ENCODE data around the gene PET100.

Gene PET100

GRCh38 chr19:7598180-7598579, 31.4 kb upstream of the PET100 start:
- Histone ChIP-seq H3K27ac (replicated peaks) (no peak overlapping the region), H3K27me3 (ENCODE audit: insufficient read depth, poor library complexity, severe bottlenecking) (peaks cover 32% of the 10 kb centered on the region), H3K4me3 (replicated peaks; ENCODE audit: insufficient read depth, low read length) (no peak overlapping the region)
- TF ChIP-seq GABPA (IDR thresholded peaks at IDR 0.05; ENCODE audit: low read depth) = no peak
- no peak for TF ChIP-seq REST (IDR thresholded peaks at IDR 0.05; ENCODE audit: insufficient replicate concordance, low read depth)
- no peak for DNase-seq (ENCODE audit: low read depth in 1 of 2, low spot score in 1 of 2)

DNA sequence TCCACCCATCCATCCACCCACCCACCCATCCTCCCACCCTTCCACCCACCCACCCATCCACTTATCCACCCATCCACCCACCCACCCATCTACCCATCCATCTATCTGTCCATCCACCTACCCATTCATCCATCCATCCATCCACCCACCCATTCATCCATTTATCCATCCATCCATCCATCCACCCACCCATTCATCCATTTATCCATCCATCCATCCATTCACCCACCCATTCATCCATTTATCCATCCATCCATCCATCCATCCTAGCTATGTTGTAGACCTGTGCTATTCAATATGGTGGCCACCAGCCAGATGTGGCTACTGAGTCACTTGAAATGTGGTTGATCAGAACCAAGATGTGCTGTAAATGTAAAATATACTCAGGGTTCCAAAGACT, 28.9 kb upstream of the PET100 start:
- peaks cover 18% of the 10 kb centered on the region for H3K27me3 ChIP-seq (ENCODE audit: insufficient read depth, poor library complexity, severe bottlenecking)
- TF ChIP-seq SPI1 (IDR thresholded peaks at IDR 0.05; ENCODE audit: borderline replicate concordance, low read depth) (no peak), REST (IDR thresholded peaks at IDR 0.05; ENCODE audit: insufficient replicate concordance, low read depth) (no peak), GABPA (IDR thresholded peaks at IDR 0.05; ENCODE audit: low read depth) (no peak), POLR2AphosphoS5 (IDR thresholded peaks at IDR 0.05; ENCODE audit: low read depth) (no peak), CTCF (IDR thresholded peaks at IDR 0.05; ENCODE audit: insufficient read depth, low read length) (no peak)
- H3K4me3 ChIP-seq (replicated peaks; ENCODE audit: insufficient read depth, low read length) = no peak overlapping the region
- no peak overlapping the region for H3K27ac ChIP-seq (replicated peaks)
- no peak for DNase-seq (ENCODE audit: low read depth in 1 of 2, low spot score in 1 of 2)

- H3K27me3 ChIP-seq (ENCODE audit: insufficient read depth, poor library complexity, severe bottlenecking) = peaks cover 10% of the 10 kb centered on the region
- H3K27ac ChIP-seq (replicated peaks) = no peak overlapping the region
- TF ChIP-seq GABPA (IDR thresholded peaks at IDR 0.05; ENCODE audit: low read depth) = no peak
- DNase-seq (ENCODE audit: low read depth in 1 of 2, low spot score in 1 of 2) = no peak
- H3K4me3 ChIP-seq (replicated peaks; ENCODE audit: insufficient read depth, low read length) = no peak overlapping the region
These were observed 27.2 kb upstream of the PET100 start for GRCh38 chr19:7602240-7602934.

GRCh38 chr19:7602935-7603497, 26.6 kb upstream of the PET100 start:
- no peak overlapping the region for H3K4me3 ChIP-seq (replicated peaks; ENCODE audit: insufficient read depth, low read length)
- DNase-seq (ENCODE audit: low read depth in 1 of 2, low spot score in 1 of 2) = no peak
- peaks cover 6% of the 10 kb centered on the region for H3K27me3 ChIP-seq (ENCODE audit: insufficient read depth, poor library complexity, severe bottlenecking)
- H3K27ac ChIP-seq (replicated peaks) = no peak overlapping the region
- TF ChIP-seq POLR2AphosphoS5 (IDR thresholded peaks at IDR 0.05; ENCODE audit: low read depth) (no peak), SPI1 (IDR thresholded peaks at IDR 0.05; ENCODE audit: borderline replicate concordance, low read depth) (no peak), GABPA (IDR thresholded peaks at IDR 0.05; ENCODE audit: low read depth) (no peak), REST (IDR thresholded peaks at IDR 0.05; ENCODE audit: insufficient replicate concordance, low read depth) (no peak), CTCF (IDR thresholded peaks at IDR 0.05; ENCODE audit: insufficient read depth, low read length) (no peak)
